Middle frontal gyrus (tissue), 1 donor: ENCODE measurements around the gene TBX19.

Source experiments
- DNase-seq: peaks from one replicate; pipeline ENCODE4 v3.0.0-alpha.2; 2015; ENCODE audit warnings: low spot score; ENCODE audit errors: extremely low spot score

TBX19 gene

DNA sequence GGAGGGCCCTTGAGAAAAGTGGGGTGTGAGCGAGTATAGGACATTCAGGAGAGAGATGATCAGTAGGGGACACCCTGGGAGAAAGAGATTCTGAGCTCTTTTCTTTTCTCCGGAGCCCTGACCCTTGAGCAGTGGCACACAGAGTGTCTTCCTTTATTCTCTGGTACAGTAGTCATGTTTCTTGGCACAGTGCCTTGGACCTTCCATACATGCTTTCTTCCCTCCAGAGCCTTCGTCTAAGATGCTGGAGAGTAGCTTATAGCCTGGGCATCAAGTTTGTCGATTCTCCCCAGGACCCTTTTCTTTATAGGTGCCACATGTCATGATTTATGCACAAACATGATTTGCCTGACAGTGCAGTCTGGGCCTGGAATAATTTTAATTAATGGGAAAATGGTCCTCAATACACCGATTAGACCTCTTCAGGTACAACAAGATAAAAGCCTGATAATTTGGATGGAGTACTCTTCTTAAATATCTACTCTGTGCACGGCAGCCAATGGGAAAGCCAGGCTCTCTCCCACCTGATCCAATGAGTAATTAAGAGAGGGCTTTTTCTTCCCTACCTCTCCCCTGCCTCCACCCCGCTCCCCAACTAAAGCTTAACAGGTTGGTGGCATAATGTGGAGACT, at the start of gene TBX19:
TSS of gene TBX19 (plus strand) at position 582 of the 632 bp plus-strand sequence. CDS start 214 bp downstream, outside the sequence.
- DNase-seq: no peak

DNA sequence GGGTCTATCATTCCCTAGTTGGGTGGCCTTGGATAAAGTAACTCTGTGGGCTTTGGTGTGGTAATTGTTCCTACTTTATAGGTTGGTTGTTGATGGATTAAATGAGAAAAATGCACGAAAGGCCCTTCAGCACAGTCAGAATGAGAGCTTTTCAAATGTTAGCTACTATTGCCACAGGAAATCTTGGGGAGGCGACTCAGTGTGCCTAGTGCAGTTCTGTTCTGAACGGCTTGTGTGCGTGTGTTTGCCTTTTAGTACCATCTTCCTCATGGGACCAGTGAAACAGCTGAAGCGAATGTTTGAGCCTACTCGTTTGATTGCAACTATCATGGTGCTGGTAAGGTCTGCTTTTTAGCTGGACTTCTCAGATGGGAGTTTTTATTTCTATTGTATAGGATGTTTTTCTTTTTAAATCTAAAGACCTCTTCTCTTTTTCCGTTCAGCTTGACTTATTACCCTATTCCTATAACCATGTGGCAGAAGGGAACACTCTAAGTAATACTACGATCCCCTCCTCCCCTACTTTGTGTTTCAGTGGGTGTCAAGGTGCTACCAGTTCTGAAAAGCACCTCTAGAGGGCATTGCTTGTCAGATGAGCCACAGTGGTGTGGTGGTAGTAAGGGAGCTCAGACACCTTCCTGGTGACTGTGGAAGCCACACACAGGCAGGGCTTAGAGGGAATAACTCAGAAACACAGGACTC, 45.7 kb upstream of the TBX19 start:
- DNase-seq: no peak

DNA sequence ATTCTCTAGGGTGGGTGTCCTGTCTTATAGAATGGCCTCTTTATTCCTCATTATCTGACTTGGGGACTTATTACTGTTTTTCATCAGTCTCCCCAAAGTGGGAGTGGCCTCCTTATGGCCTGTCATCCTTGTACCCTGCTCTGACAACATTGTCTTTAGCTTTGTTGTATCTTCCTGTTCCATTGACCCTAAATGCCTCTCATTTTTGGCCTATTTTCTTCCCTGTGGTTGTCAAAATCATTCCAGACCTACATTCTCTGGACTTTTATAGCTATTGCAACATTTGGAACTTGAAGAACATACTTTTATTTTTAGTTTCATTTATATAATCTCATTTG, 45.2 kb upstream of the TBX19 start:
- no peak for DNase-seq

DNA sequence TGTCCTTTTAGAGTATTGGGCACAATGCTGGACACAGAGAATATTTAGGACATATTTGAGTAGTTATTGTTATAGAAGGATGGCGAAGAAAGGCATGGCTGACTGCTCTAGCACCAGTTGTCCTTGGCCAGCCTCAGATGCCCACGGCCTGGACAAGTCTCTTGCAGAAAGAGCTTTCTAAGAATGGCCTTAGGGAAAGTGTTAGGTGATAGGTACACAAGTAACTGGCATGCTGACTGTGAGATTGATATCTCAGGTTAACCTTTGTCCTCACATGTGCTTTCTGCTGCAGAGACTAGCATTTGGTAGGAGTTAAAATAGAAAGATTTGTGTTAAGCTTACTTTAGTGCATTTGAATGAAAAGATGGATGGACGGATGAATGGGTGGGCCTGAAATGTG, 44.7 kb upstream of the TBX19 start:
- no peak for DNase-seq

DNA sequence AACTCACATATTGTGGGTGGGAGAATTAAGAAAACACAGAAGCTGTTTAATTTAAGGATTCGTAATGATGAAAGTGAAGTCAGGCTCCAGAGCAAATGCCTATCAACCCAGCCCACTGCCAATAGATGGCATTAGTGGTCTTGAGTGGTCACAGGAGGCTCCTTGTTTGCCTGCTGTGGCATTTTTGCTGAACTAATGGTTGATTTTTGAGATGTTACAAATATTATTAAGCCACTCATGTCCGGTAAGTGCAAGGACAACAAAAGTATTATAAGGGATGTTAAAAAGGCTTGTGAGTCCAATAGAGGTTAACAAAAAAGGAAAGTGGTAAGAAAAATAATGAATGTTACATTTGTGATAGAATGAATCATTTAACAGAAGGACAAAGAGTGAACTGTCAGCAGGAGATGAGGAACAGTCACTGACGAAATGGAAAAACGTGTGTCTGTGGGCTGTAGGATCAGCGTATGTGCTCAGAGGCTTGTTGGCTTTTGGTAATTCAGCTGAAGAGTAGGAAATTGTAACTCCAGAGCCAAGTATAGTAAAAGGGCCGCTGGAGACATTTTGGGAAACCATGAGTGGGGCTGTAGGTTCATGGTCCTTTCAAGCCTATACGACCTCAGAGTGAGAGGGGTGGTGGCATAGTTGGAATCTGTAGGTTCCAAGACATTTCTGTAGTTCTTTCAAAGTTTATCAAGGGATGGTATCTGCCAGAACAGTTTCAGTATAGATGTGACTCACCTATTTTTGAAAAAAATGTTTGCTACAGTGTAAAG, 43.7 kb upstream of the TBX19 start:
- no peak for DNase-seq

DNA sequence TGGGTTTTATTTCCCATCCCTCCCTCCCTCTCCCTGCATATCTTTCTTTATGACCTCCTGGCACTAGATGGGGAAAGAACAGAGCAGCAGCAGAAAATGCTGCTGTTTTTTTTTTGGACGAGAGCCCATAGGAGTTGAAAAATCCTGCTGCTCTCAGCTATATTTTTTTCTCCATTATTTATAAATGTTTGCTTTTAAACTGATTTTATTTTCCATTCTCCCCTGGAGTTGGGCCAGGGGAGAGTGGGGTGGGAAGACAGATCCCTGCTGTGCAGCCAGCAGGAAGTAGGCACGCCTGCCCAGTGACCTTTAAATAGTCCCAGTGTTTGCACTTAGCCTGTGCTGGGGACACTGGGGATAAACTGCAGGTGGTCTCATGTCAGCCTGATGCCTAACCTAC, 37.5 kb upstream of the TBX19 start:
- no peak for DNase-seq

DNA sequence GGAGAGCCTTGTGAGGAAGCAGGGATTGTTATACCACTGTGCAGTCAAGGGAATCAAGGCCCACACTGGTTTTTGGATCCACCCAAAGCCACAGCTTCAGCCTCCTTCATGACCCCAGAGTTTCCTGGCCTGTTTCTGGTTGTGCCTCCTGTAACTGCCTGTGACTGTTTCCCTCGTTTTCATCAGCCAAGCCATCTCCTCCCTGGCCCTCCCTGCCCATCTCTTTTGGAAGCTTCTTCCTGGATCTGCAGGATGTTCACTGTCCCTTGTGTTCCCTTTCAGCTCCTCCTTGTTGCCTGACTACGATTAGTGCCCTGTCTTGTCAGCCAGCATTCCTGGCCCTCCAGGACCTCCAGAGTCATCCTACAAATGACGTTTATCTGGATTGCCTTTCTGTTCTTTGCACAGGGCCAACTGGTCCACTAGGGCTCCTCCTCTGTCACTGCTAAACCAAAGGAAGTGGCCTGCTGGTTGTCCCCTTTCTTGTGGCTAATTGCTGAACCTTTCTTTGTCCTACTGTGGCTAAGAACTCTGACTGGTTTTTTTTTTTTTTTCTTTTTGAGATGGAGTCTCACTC, 37.0 kb upstream of the TBX19 start:
- no peak for DNase-seq

DNA sequence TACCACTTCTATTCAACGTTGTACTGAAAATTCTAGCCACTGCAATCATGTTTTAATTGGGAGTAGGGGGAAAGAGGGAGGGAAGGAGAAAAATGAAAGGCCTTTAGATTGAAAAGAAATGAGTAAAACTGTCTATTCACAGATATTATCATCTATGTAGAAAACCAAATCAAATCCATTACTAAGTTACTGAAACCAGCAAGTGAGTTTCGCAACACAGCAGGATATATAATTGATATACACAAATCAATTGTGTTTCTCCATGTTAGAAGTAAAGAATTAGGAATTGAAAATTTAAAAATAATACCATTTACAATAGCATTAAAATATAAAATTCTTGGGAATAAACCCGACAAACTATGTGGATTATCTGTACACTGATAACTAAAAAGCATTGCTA, 35.6 kb upstream of the TBX19 start:
- no peak for DNase-seq

DNA sequence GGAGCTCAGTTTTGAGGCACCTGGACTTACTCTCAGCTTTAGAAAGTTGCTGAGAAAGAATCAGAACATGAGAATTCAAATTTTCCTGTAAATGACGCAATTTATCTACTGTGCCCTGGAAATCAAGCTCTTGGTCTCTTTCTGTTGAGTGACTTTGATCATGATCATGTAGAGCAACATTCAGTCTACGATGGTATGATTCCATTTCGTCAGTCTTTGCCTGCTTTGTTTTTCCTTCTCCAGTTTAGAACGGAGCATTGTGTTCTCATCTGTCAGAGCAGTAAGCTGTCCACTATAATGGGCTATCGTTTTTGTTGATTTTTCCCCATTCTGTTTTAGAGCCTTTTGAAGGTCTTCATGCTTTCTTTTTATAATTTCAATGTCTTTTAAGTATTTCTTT, 34.2 kb upstream of the TBX19 start:
- DNase-seq: no peak

DNA sequence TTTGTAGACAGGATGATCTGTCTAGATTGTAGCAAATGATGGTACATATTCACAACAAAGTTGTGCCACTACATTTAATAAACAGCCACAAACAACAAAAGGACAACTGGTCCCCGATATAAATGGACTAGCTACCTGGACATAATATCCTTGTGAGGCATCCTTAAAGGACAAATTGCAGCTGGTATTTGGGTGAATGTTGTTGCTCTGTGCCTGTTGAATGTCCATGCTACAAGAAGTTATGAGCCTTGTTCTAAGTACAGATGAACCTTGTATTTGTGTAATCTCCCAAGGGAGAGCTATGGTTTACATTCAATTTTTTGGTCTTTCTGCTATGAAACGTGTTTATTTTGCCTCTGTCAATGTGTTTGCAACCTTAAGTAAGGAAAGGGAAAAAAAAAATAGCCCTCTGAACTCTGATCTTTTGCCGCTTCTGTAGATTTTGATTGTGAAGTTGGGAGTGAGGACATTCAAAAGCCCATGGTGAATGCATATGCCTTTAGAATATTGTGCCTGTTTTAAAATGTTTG, 28.4 kb upstream of the TBX19 start:
- no peak for DNase-seq

DNA sequence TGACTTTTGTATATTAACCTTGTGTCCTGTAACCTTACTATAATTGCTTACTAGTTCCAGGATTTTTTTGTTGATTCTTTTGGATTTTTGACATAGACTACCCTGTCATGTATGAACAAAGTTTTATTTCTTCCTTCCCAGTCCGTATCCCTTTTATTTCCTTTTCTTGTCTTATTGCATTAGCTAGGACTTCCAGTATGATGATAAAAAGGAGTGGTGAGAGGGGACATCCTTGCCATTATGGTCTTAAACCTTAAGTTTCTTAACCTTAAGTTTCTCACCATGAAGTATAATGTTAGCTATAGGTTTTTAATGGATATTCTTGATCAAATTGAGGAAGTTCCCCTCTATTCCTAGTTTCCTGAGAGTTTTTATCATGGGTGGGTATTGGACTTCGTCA, 24.5 kb upstream of the TBX19 start:
- no peak for DNase-seq

DNA sequence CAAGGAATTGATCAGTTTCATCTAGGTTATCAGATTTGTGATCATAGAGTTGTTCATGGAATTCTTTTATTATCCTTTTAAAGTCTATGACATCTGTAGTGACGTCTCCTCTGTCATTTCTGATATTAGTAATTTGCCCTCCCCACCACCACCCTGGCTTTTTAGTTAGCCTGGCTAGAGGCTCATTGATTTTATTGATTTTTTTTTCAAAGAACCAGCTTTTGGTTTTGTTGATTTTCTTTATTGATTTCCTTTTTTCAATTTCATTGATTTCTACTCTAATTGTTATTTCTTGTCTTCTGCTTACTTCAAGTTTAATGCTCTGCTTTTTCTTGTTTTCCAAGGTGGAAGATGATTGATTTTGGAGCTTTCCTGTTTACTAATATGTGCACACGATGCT, 23.3 kb upstream of the TBX19 start:
- DNase-seq: no peak

DNA sequence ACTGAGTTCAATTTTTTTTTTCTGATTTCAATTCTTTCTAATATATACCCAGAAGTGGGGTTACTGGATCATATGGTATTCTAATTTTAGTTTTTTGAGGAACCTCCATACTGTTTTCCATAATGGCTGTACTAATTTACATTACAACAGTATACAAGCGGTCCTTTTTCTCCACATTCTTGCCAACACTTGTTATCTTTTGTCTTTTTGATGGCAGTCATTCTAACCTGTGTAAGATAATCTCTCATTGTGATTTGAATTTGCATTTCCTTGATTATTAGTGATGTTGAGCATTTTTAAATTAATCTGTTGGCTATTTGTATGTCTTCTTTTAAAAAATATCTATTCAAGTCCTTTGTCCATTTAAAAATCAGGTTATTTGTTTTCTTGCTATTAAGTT, 21.1 kb upstream of the TBX19 start:
- no peak for DNase-seq

DNA sequence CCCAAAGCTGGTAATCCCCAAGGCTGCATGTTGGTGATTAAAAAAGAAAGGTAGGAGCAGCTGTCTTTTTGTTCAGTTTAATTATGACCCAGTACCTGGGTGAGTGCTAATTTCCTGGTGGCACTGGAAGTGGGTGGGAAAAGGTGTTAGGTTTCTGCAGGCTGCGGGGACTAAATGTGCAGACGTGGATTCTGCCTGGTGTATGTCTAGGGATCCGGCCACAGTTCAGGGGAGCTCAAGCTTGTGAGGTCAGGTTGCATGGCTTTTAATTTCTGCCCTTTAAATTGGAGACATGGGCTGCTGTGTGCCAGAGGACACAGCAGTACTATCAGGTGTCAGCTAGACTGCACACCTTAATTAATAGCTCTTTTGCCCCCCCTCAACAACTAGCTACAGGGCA, 20.3 kb upstream of the TBX19 start:
- no peak for DNase-seq

DNA sequence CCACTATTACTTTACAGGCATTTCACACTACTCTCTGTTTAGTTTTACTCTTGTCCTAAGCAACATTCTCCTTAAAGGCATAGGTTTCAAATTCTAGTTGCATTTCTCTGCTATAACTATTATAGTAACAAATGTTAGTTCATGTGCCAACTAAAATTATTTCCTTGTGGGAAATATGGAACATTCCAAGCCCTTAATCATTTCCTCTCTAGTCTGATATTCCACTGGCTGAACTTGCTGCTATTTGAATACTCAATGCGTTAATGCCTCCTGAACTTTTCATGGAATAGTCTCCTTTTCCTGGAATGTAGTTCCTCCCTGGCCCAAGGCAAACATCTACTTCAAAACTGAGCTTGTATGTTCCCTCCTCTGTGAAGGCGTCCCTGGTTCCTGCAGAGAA, 19.3 kb upstream of the TBX19 start:
- no peak for DNase-seq

DNA sequence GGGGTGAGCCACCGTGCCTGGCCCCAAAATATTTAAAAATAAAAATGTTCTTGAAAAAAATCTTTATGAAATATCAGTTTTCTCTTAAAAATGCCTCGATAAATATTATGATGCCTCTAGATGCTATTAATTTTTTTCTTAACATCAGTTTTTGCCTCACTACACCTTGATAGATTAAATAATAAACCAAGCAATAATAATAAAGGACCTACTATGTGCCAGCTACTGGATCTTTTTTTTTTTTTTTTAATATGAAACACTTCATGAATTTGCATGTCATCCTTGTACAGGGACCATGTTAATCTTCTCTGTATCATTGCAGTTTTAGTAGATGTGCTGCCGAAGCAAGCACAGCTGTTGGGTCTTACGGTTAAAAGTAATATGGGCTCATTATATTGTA, 17.5 kb upstream of the TBX19 start:
- DNase-seq: no peak

DNA sequence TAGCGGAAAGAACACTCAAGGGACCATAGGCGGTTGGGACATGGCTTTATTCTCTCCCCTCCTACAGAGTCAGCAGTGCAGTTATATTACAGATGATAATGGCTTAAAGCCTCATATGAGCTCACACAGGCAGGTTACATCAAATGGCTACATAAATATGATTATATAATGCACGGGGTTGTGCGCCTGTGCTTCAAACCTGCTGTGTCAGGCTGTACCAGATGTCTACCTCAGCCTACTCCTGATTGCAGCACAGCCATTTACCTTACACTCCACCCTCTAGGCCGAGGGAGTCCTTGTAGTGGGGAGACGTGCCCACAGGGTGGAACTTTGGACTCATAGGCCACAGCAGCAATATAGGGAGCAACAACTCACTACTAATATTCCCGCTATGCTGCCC, 16.4 kb upstream of the TBX19 start:
- DNase-seq: no peak

DNA sequence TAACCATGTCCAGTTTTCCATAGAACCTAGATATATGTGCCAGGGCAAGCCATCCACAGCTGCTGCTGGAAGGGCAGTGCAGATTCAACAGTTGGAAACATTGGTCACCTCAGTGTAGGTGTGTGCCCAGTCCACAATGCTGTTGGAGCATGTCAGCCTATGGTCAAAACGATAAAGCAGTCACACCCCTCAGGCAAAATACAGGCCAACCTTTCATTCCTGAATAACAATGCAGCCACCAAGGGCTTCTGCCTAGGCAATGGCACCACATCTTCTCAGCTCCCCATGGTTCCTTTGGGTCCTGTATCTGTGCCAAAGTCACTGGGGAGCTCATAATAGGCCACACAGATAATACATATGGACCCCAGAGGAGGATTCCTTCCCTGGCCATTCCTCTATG, 15.1 kb upstream of the TBX19 start:
- DNase-seq: no peak

DNA sequence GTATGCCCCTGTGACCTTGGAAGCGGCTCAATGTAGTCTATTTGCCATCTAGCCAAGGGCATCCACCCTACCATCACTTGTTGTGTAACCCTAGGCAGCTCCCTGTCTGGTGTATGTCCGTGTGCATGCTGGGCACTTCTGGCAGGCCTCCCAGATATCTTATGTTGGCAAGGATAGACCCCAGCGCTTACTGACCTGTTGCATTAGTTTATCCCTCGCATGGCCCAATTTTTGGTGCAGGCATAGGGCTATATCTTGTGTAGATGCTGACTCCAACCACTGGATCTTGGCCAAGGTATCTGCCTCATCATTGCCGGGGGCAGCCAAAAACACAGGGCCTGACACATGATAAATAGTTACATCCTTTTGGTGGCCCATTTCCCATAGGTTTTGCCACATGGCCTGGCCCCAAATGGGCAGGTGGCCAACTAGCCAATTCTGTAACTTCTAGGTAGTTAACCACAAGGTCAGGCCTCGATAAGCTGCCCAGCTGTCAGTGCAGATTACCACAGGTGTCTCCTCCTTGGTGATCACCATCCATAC, 14.0 kb upstream of the TBX19 start:
- no peak for DNase-seq

DNA sequence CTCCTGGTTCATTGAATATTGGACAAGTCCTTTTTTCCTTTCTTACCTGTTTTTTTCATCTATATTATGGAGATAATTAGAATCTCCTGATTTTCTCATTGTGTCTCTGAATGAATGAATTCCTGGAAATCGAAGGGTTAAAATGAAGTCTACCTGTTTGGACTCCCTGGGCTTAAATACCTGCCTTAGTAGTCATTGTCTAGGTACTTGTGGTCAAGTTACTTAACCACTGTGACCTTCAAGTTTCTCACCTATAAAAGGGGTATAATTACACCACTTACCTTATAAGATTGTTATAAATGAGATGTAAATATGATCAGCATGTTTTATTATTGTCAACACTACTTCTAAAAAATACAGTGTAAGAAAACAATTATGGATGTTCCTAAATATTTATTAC, 9.0 kb upstream of the TBX19 start:
- DNase-seq: no peak

DNA sequence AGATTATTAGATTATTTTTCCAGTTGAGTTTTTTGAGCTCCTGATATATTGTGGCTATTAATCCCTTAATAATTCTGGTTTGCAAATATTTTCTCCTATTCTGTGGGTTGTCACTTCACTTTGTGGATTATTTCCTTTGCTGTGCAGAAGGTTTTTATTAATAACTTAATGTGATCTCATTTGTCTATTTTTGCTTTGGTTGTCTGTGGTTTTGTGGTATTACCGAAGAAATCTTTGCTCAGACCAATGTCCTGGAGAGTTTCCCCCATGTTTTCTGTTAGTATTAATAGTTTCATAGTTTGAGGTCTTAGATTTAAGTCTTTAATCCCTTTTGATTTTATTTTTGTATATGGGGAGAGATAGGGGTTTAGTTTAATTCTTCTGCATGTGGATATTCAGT, 7.1 kb upstream of the TBX19 start:
- no peak for DNase-seq

DNA sequence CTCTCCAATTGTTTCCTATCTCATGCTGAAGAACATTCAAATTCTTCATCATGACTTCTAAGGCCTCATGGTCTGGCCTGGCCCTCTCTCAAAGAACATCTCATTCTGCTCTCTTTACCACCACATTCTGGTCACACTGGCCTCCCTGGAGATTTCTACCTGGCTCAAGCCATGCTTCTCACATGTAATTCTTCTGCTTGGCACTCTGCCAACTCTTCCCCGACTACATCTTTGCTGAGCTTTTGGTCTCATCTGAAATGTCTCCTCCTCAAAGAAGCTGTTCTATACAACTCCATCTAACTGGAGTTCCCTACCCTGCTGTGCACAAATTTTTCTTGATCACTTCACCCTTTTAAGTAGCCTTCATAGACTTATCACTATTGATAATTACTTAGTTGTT, 1.4 kb upstream of the TBX19 start:
- DNase-seq: no peak
